OCI-LY7 (cell line): ENCODE data around the gene SH3RF3. TPM values are rescaled to one million over a fixed set of nuclear protein-coding genes. Genes with fewer than 3 reads are reported as not detected.

ENCODE experiments used
- BruUV-seq: library from RNA; stranded (reverse); fragments of 400-500 nt; replicated peaks from 2 replicates; lab custom pipeline; 2021; lab: Mats Ljungman, UMichigan
- CTCF ChIA-PET: fragments of 300-600 bp; sonication (Branson Sonifier 250); formaldehyde crosslinking; loops from one replicate; lab custom pipeline; 2022; ENCODE audit warnings: antibody characterized with exemption; ENCODE audit not compliant: unreplicated experiment; lab: Charles Lee
- POLR2A ChIA-PET: fragments of 300-600 bp; sonication (Branson Sonifier 250); formaldehyde crosslinking; loops from one replicate; lab custom pipeline; 2022; ENCODE audit warnings: antibody characterized with exemption; lab: Charles Lee
- DNase-seq: peaks from one replicate; pipeline ENCODE4 v3.0.0-alpha.2; 2015; ENCODE audit warnings: low spot score
- H2AFZ ChIP-seq: fragments of 200-600 bp; sonication (generic), shearing (Covaris generic); 2 replicates; pipeline ENCODE4 v1.6.1; 2014; ENCODE audit warnings: mild to moderate bottlenecking, antibody characterized with exemption, low read length, moderate library complexity
- H3K27ac ChIP-seq: fragments of 200-600 bp; sonication (generic); 2 replicates; pipeline ENCODE4 v1.5.1; 2014; ENCODE audit warnings: mixed run types, low read depth, mild to moderate bottlenecking, moderate library complexity, low read length, inconsistent platforms; ENCODE audit not compliant: poor library complexity, severe bottlenecking
- H3K36me3 ChIP-seq: fragments of 200-600 bp; sonication (generic); 2 replicates; pipeline ENCODE4 v1.6.1; 2014; ENCODE audit warnings: mild to moderate bottlenecking, antibody characterized with exemption, low read length, moderate library complexity, mixed read lengths; ENCODE audit not compliant: insufficient read depth
- H3K4me1 ChIP-seq: fragments of 200-600 bp; sonication (generic); 2 replicates; pipeline ENCODE4 v1.5.1; 2014; ENCODE audit warnings: mild to moderate bottlenecking, low read length; ENCODE audit not compliant: insufficient read depth, poor library complexity, severe bottlenecking
- H3K4me2 ChIP-seq: fragments of 200-600 bp; sonication (generic); 2 replicates; pipeline ENCODE4 v1.6.1; 2014; ENCODE audit warnings: mild to moderate bottlenecking, low read length
- H3K4me3 ChIP-seq: fragments of 200-600 bp; sonication (generic); 2 replicates; pipeline ENCODE4 v1.5.1; 2014; ENCODE audit warnings: mild to moderate bottlenecking, low read depth, low read length; ENCODE audit not compliant: poor library complexity, severe bottlenecking
- H3K79me2 ChIP-seq: fragments of 200-600 bp; sonication (generic); 2 replicates; pipeline ENCODE4 v1.6.1; 2016; ENCODE audit warnings: low read depth, mild to moderate bottlenecking, low read length, moderate library complexity, mixed read lengths; ENCODE audit not compliant: insufficient read depth
- H3K9me2 ChIP-seq: fragments of 200-600 bp; sonication (generic); 2 replicates; pipeline ENCODE4 v1.6.1; 2016; ENCODE audit warnings: mild to moderate bottlenecking, low read length, mixed read lengths; ENCODE audit not compliant: insufficient read depth
- H3K9me3 ChIP-seq: fragments of 200-600 bp; sonication (generic); 2 replicates; pipeline ENCODE4 v1.6.1; 2014; ENCODE audit warnings: mild to moderate bottlenecking, mixed run types, low read length, mixed read lengths
- H4K20me1 ChIP-seq: fragments of 200-600 bp; sonication (generic); 2 replicates; pipeline ENCODE4 v1.6.1; 2014; ENCODE audit warnings: mild to moderate bottlenecking, antibody characterized with exemption, low read length, moderate library complexity, mixed read lengths; ENCODE audit not compliant: insufficient read depth
- CTCF ChIP-seq: fragments of 200-600 bp; sonication (generic); conservative IDR thresholded peaks from 2 replicates; pipeline ENCODE4 v1.5.1; 2014; ENCODE audit warnings: mild to moderate bottlenecking, antibody characterized with exemption, low read length, moderate library complexity, mixed read lengths
- EZH2phosphoT487 ChIP-seq: fragments of 200-600 bp; sonication (generic); IDR thresholded peaks from 2 replicates; pipeline ENCODE4 v1.6.1; 2018; ENCODE audit warnings: low read depth, borderline replicate concordance, mild to moderate bottlenecking, mixed run types, antibody characterized with exemption, low read length, moderate library complexity, mixed read lengths
- intact Hi-C: fragments of 100-400 bp; cut with micrococcal nuclease; formaldehyde crosslinking; loops from one replicate; pipeline ENCODE4 v1.10.0; 2022; ENCODE audit not compliant: unreplicated experiment
- total RNA-seq, 2 experiments: library from RNA; depleted of rRNA in 1 of 2; stranded (reverse); fragments of >200 nt in 1 of 2; shearing (Covaris generic) in 1 of 2; gene quantifications; 2 replicates each; pipeline ENCODE4 v1.2.3, GENCODE V29; 2014 to 2022

Gene SH3RF3
- total RNA-seq, 2 experiments from 2014 or later, result not detected

- CTCF ChIA-PET, result no interaction called here
- H2AFZ ChIP-seq, result no peak overlapping the region
- H3K4me3 ChIP-seq, result no peak overlapping the region
- intact Hi-C loops, result no loop called here
- no peaks in the 10 kb centered on the region for H3K4me1 ChIP-seq
- H3K9me2 ChIP-seq, result no peaks in the 10 kb centered on the region
- DNase-seq, result no peak
- no peaks in the 10 kb centered on the region for H3K36me3 ChIP-seq
- no peak for TF ChIP-seq EZH2phosphoT487
- no peak for TF ChIP-seq CTCF
- H4K20me1 ChIP-seq, result no peaks in the 10 kb centered on the region
- H3K79me2 ChIP-seq, result no peaks in the 10 kb centered on the region
- no peaks in the 10 kb centered on the region for H3K9me3 ChIP-seq
- BruUV-seq, result no TSS peak
- no peak overlapping the region for H3K27ac ChIP-seq
- POLR2A ChIA-PET, result no interaction called here
- no peak overlapping the region for H3K4me2 ChIP-seq
Measured at GRCh38 chr2:109367683-109368082, 238.7 kb downstream of the SH3RF3 start.

- no peaks in the 10 kb centered on the region for H4K20me1 ChIP-seq
- H3K36me3 ChIP-seq, result no peaks in the 10 kb centered on the region
- ChIA-PET POLR2A (interaction anchor here (0.7 kb wide), 1 partner anchor 28 kb away, joined by 4 read pairs; no protein-coding TSS in a partner anchor), CTCF (no interaction called here)
- H3K4me2 ChIP-seq, result no peak overlapping the region
- intact Hi-C loops, result no loop called here
- H3K4me1 ChIP-seq, result no peaks in the 10 kb centered on the region
- H3K9me2 ChIP-seq, result no peaks in the 10 kb centered on the region
- no peak overlapping the region for H3K4me3 ChIP-seq
- TF ChIP-seq CTCF (no peak), EZH2phosphoT487 (no peak)
- no TSS peak for BruUV-seq
- no peak overlapping the region for H3K27ac ChIP-seq
- no peaks in the 10 kb centered on the region for H3K9me3 ChIP-seq
- H2AFZ ChIP-seq, result no peak overlapping the region
- DNase-seq, result no peak
- H3K79me2 ChIP-seq, result no peaks in the 10 kb centered on the region
Measured at GRCh38 chr2:109368798-109369197, 239.8 kb downstream of the SH3RF3 start.

- ChIA-PET CTCF (no interaction called here), POLR2A (interaction anchor here (0.7 kb wide), 2 partner anchors 27 to 171 kb away, joined by 3 to 4 read pairs; no protein-coding TSS in a partner anchor)
- Histone ChIP-seq H2AFZ (no peak overlapping the region), H3K9me3 (no peaks in the 10 kb centered on the region), H3K79me2 (no peaks in the 10 kb centered on the region), H3K27ac (no peak overlapping the region), H3K4me3 (no peak overlapping the region), H3K36me3 (no peaks in the 10 kb centered on the region), H3K4me2 (no peak overlapping the region), H3K4me1 (no peaks in the 10 kb centered on the region), H3K9me2 (no peaks in the 10 kb centered on the region), H4K20me1 (no peaks in the 10 kb centered on the region)
- BruUV-seq, result no TSS peak
- intact Hi-C loops, result no loop called here
- no peak for TF ChIP-seq CTCF
- DNase-seq, result no peak
Measured at GRCh38 chr2:109369671-109370191, 240.7 kb downstream of the SH3RF3 start.
